Loucy (cell line): ENCODE measurements around the gene USP47.

Experiments
- EZH2phosphoT487 ChIP-seq: fragments of 200-600 bp; IDR thresholded peaks from 2 replicates; pipeline ENCODE4 v1.6.1; 2018; ENCODE audit warnings: antibody characterized with exemption, mild to moderate bottlenecking, moderate library complexity, borderline replicate concordance
- TF ChIP-seq, protein P1 (sequence below): fragments of 200-600 bp; sonication (generic); conservative IDR thresholded peaks from 2 replicates; pipeline ENCODE4 v1.5.1; 2014; ENCODE audit warnings: mild to moderate bottlenecking, antibody characterized with exemption, low read length

DNA sequence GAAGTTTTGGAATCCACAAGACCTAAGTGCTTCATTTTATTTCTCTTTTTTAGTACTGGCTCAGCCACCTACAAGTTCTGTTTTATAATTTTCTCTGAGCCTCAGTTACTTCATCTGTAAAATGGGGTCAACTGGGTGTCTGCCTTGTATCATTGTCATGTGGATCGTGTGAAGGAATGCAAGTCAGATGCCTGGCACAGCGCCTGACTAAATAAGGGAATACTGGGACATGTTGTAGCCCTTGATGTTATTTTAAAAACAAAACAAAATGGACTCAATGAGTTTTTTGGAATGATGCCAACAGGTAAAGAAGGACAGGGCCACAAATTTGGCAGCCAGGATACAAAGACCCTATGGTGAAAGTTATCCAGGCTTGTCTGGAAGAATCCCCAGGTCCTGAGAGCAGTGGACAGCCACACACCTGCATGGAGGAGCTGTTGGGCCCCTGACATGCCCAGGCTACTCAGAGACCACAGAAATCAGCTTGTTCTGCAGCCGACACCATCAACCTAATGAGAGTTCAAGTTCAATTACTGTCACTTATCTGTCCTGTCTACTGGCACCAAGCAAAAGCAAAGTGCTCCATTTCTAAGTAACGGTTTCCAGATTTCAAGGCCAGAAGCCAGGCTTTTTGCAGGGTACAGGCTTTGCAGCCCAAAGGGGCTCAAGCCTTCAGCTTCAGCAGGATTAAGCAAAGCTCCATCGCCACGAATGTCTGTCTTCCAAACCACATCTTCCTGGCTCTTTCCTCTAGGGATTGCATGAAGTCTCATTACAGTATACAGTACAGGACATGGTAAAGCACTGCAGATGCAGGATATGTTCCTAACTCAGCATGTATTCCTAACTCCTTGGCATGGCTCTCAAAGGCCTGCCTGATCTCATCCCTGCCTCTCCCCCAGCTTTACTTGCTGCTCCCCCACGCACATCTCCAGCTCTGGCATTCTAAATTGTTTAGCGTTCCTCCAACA is 148.3 kb downstream of the USP47 start:
- TF ChIP-seq, protein P1, sequence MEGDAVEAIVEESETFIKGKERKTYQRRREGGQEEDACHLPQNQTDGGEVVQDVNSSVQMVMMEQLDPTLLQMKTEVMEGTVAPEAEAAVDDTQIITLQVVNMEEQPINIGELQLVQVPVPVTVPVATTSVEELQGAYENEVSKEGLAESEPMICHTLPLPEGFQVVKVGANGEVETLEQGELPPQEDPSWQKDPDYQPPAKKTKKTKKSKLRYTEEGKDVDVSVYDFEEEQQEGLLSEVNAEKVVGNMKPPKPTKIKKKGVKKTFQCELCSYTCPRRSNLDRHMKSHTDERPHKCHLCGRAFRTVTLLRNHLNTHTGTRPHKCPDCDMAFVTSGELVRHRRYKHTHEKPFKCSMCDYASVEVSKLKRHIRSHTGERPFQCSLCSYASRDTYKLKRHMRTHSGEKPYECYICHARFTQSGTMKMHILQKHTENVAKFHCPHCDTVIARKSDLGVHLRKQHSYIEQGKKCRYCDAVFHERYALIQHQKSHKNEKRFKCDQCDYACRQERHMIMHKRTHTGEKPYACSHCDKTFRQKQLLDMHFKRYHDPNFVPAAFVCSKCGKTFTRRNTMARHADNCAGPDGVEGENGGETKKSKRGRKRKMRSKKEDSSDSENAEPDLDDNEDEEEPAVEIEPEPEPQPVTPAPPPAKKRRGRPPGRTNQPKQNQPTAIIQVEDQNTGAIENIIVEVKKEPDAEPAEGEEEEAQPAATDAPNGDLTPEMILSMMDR: no peak
- TF ChIP-seq EZH2phosphoT487: no peak
